GM19372 (cell line): ENCODE measurements around the gene NGFR.
"Not testable (repeated sequence)": the region's sequence is repeated elsewhere in the genome, so short reads cannot be mapped to it uniquely, and the experiment has no call there.

Source experiments
- ATAC-seq: cut with Tn5 transposase; IDR thresholded peaks from one replicate; pipeline ENCODE4 v1.9.1; 2021; ENCODE audit warnings: mild to moderate bottlenecking, low read depth, moderate library complexity; ENCODE audit not compliant: unreplicated experiment

The NGFR gene

GRCh38 chr17:49545007-49545660 lies 50.0 kb downstream of the NGFR start:
- no peak for ATAC-seq

GRCh38 chr17:49545806-49546545 lies 50.9 kb downstream of the NGFR start:
- ATAC-seq: no peak

- no peak for ATAC-seq
Observed at GRCh38 chr17:49546546-49547535, 51.7 kb downstream of the NGFR start.

GRCh38 chr17:49547566-49547965 lies 52.5 kb downstream of the NGFR start:
- no peak for ATAC-seq

GRCh38 chr17:49548051-49548505 lies 53.0 kb downstream of the NGFR start:
- ATAC-seq: no peak

GRCh38 chr17:49548506-49549310 lies 53.6 kb downstream of the NGFR start:
- no peak for ATAC-seq

GRCh38 chr17:49549311-49549605 lies 54.2 kb downstream of the NGFR start:
- ATAC-seq: no peak

GRCh38 chr17:49549691-49550678 lies 54.9 kb downstream of the NGFR start:
- no peak for ATAC-seq

- not testable (repeated sequence) for ATAC-seq
Observed at GRCh38 chr17:49550764-49551163, 55.7 kb downstream of the NGFR start.

- no peak for ATAC-seq
Observed at GRCh38 chr17:49551221-49552069, 56.4 kb downstream of the NGFR start.

GRCh38 chr17:49552070-49552751 lies 57.1 kb downstream of the NGFR start:
- ATAC-seq: no peak

GRCh38 chr17:49553676-49554335 lies 58.7 kb downstream of the NGFR start:
- ATAC-seq: no peak

GRCh38 chr17:49554694-49555494 lies 59.8 kb downstream of the NGFR start:
- ATAC-seq: no peak

- no peak for ATAC-seq
Observed at GRCh38 chr17:49555495-49556222, 60.6 kb downstream of the NGFR start.

GRCh38 chr17:49556223-49556943 lies 61.3 kb downstream of the NGFR start:
- ATAC-seq: no peak
